ENCODE measurements around the gene PPRC1. TPM values are rescaled to one million over a fixed set of nuclear protein-coding genes. Genes with fewer than 3 reads are reported as not detected.

PPRC1 gene
- total RNA-seq, 3 donors from 2014 or later, result 155 to 161 (median 156) TPM

GRCh38 chr10:102131286-102132170, 1.3 kb upstream of the PPRC1 start:
- DNase-seq (no peak), ATAC-seq (no peak)
- H3K27me3 Mint-ChIP-seq (ENCODE audit: low read depth), result no peaks in the 10 kb centered on the region
- H3K4me3 Mint-ChIP-seq, result peak overlapping the region; percentile 94
- no peaks in the 10 kb centered on the region for H3K9me3 Mint-ChIP-seq
- peaks cover 19% of the 10 kb centered on the region for H3K36me3 Mint-ChIP-seq (ENCODE audit: insufficient read depth)
- H3K4me1 Mint-ChIP-seq (ENCODE audit: low read depth), result peaks cover 30% of the 10 kb centered on the region

DNA sequence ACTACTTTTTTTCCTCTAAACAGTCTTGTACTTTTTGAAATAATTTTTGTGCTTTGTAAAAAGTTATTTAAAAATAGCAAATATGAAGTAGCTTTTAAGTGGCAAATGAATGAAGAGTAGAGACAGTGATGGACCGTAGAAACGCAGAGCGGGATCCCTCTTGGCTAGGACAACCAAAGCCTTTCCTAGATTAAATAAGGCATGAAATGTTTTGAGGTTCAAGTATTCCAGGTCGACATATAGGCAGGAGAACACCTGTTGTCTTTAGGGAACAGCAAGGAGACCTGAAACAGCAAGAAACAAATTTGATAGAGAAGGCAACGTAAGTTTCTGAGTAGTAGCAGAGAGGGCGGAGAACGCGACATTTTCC, 662 bp upstream of the PPRC1 start:
- Mint-ChIP-seq H3K36me3 (ENCODE audit: insufficient read depth) (peaks cover 19% of the 10 kb centered on the region), H3K4me1 (ENCODE audit: low read depth) (peaks cover 35% of the 10 kb centered on the region), H3K9me3 (no peaks in the 10 kb centered on the region), H3K27me3 (ENCODE audit: low read depth) (no peaks in the 10 kb centered on the region), H3K4me3 (peak overlapping the region; percentile 94)
- ATAC-seq (no peak), DNase-seq (no peak)

- H3K4me1 Mint-ChIP-seq (ENCODE audit: low read depth), result peaks cover 39% of the 10 kb centered on the region
- H3K4me3 Mint-ChIP-seq, result peak overlapping the region; percentile 94
- peaks cover 26% of the 10 kb centered on the region for H3K36me3 Mint-ChIP-seq (ENCODE audit: insufficient read depth)
- H3K27me3 Mint-ChIP-seq (ENCODE audit: low read depth), result no peaks in the 10 kb centered on the region
- ATAC-seq (peak; percentile 33 to 41), DNase-seq (peak; percentile 69)
- no peaks in the 10 kb centered on the region for H3K9me3 Mint-ChIP-seq
Observed at GRCh38 chr10:102133373-102134195, 744 bp downstream of the PPRC1 start.

DNA sequence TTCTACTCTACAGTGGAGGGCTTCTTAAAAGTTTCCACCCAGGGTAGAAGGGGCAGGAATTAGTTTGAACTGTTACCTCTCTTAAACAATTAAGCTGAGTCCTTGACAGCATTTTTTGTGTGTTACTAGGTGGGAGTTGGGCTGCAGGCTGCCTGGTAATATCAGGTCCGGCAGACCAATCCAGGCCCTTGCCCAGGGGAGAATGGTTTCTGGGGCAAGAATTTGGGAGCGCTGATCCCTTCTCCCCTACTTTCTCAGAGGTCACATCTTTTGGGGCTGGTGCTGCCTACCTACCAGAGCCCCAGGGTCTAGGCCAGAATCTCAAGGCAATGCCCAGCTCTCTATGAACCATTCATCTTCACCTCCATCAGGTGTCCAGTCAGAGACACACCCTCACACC, 1.6 kb downstream of the PPRC1 start:
- H3K27me3 Mint-ChIP-seq (ENCODE audit: low read depth), result no peaks in the 10 kb centered on the region
- H3K4me1 Mint-ChIP-seq (ENCODE audit: low read depth), result peaks cover 39% of the 10 kb centered on the region
- peaks cover 31% of the 10 kb centered on the region for H3K36me3 Mint-ChIP-seq (ENCODE audit: insufficient read depth)
- ATAC-seq (no peak), DNase-seq (no peak)
- H3K9me3 Mint-ChIP-seq, result no peaks in the 10 kb centered on the region
- H3K4me3 Mint-ChIP-seq, result peak overlapping the region; percentile 94

DNA sequence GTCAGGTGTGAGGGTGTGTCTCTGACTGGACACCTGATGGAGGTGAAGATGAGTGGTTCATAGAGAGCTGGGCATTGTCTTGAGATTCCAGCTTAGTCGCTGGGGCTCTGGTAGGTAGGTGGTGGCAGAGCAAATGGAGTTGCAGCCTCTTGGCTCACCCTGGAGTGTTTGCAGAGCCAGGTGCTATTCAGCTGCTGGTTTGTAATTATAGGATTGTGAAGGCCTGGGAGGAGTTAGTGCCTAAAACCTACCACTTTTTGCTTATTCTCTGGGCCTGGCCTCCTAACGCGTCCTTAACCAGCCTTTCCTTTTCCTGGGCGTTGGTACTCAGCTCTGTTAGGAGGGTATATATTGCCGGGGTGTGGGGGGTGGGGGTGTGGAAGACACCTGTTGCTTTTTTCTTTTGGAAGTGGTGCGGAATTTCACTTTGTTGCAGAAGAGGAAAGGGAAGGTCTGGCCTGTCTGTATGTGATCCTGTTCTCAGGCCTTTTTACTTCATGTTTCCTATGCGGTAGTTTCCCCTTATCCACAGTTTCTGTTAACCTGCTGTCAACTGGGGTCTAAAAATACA, 3.2 kb downstream of the PPRC1 start:
- H3K4me1 Mint-ChIP-seq (ENCODE audit: low read depth), result peaks cover 39% of the 10 kb centered on the region
- ATAC-seq (no peak), DNase-seq (no peak)
- H3K9me3 Mint-ChIP-seq, result no peaks in the 10 kb centered on the region
- no peaks in the 10 kb centered on the region for H3K27me3 Mint-ChIP-seq (ENCODE audit: low read depth)
- peak overlapping the region; percentile 94 for H3K4me3 Mint-ChIP-seq
- H3K36me3 Mint-ChIP-seq (ENCODE audit: insufficient read depth), result peaks cover 42% of the 10 kb centered on the region

GRCh38 chr10:102139281-102140110, 6.7 kb downstream of the PPRC1 start:
- no peak overlapping the region for H3K4me3 Mint-ChIP-seq
- H3K4me1 Mint-ChIP-seq (ENCODE audit: low read depth), result peaks cover 27% of the 10 kb centered on the region
- no peak for DNase-seq
- peaks cover 56% of the 10 kb centered on the region for H3K36me3 Mint-ChIP-seq (ENCODE audit: insufficient read depth)
- no peaks in the 10 kb centered on the region for H3K9me3 Mint-ChIP-seq
- H3K27me3 Mint-ChIP-seq (ENCODE audit: low read depth), result no peaks in the 10 kb centered on the region
- no peak for ATAC-seq

DNA sequence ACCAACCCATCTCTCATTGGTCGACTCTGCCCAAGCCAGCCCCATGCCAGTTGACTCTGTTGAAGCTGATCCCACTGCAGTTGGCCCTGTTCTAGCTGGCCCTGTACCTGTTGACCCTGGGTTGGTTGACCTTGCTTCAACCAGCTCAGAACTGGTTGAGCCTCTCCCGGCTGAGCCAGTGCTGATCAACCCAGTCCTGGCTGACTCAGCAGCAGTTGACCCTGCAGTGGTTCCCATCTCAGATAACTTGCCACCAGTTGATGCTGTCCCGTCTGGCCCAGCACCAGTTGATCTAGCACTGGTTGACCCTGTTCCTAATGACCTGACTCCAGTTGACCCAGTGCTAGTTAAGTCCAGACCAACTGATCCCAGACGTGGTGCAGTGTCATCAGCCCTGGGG, 7.4 kb downstream of the PPRC1 start:
- Mint-ChIP-seq H3K36me3 (ENCODE audit: insufficient read depth) (peaks cover 57% of the 10 kb centered on the region), H3K9me3 (no peaks in the 10 kb centered on the region)

DNA sequence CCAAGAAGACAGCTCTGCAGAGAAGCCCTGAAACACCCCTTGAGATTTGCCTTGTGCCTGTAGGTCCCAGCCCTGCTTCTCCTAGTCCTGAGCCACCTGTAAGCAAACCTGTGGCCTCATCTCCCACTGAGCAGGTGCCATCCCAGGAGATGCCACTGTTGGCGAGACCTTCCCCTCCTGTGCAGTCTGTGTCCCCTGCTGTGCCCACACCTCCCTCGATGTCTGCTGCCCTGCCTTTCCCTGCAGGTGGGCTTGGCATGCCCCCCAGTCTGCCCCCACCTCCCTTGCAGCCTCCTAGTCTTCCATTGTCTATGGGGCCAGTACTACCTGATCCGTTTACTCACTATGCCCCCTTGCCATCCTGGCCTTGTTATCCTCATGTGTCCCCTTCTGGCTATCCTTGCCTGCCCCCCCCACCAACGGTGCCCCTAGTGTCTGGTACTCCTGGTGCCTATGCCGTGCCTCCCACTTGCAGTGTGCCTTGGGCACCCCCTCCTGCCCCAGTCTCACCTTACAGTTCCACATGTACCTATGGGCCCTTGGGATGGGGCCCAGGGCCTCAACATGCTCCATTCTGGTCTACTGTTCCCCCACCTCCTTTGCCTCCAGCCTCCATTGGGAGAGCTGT, 8.2 kb downstream of the PPRC1 start:
- ATAC-seq (peak in 1 of 2 donors; percentile 11), DNase-seq (no peak)
- H3K4me3 Mint-ChIP-seq, result no peak overlapping the region
- no peaks in the 10 kb centered on the region for H3K27me3 Mint-ChIP-seq (ENCODE audit: low read depth)
- no peaks in the 10 kb centered on the region for H3K9me3 Mint-ChIP-seq
- peaks cover 57% of the 10 kb centered on the region for H3K36me3 Mint-ChIP-seq (ENCODE audit: insufficient read depth)
- H3K4me1 Mint-ChIP-seq (ENCODE audit: low read depth), result peaks cover 12% of the 10 kb centered on the region

More for the DNA sequence above, 7.4 kb downstream of the PPRC1 start:
- H3K27me3 Mint-ChIP-seq (ENCODE audit: low read depth), result no peaks in the 10 kb centered on the region
- ATAC-seq (no peak), DNase-seq (no peak)
- peaks cover 20% of the 10 kb centered on the region for H3K4me1 Mint-ChIP-seq (ENCODE audit: low read depth)
- H3K4me3 Mint-ChIP-seq, result no peak overlapping the region

- ATAC-seq (peak in 1 of 2 donors; percentile 6), DNase-seq (no peak)
- Mint-ChIP-seq H3K9me3 (no peaks in the 10 kb centered on the region), H3K4me1 (ENCODE audit: low read depth) (peaks cover 8% of the 10 kb centered on the region), H3K27me3 (ENCODE audit: low read depth) (no peaks in the 10 kb centered on the region), H3K36me3 (ENCODE audit: insufficient read depth) (peaks cover 62% of the 10 kb centered on the region), H3K4me3 (no peak overlapping the region)
Observed at GRCh38 chr10:102141583-102142107, 8.8 kb downstream of the PPRC1 start.

GRCh38 chr10:102146971-102147428, 14.2 kb downstream of the PPRC1 start:
- DNase-seq (no peak), ATAC-seq (no peak)
- Mint-ChIP-seq H3K36me3 (ENCODE audit: insufficient read depth) (peaks cover 68% of the 10 kb centered on the region), H3K4me3 (no peak overlapping the region), H3K27me3 (ENCODE audit: low read depth) (no peaks in the 10 kb centered on the region), H3K4me1 (ENCODE audit: low read depth) (peaks cover 11% of the 10 kb centered on the region), H3K9me3 (no peaks in the 10 kb centered on the region)

DNA sequence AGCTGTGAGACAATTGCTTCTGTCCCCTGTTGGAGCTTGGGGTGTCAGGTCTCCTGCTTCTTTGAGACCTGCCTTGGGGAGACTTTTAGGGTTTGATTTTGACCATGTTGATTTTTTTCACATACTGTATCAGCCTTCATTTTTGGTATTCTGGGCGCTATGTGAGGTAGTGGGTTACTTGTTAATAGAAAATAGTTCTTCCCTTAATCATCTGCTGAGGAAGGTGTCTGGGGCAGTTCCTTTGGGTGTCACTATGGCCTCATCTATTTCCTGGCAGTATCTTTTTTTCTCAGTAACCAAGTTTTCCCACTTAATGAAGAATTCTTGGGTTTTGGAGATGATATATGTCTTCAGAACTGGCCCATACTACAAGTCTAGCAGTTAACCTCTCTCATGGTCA, 14.7 kb downstream of the PPRC1 start:
- H3K4me3 Mint-ChIP-seq, result no peak overlapping the region
- H3K4me1 Mint-ChIP-seq (ENCODE audit: low read depth), result peaks cover 11% of the 10 kb centered on the region
- DNase-seq (no peak), ATAC-seq (no peak)
- H3K27me3 Mint-ChIP-seq (ENCODE audit: low read depth), result no peaks in the 10 kb centered on the region
- peaks cover 70% of the 10 kb centered on the region for H3K36me3 Mint-ChIP-seq (ENCODE audit: insufficient read depth)
- H3K9me3 Mint-ChIP-seq, result no peaks in the 10 kb centered on the region

DNA sequence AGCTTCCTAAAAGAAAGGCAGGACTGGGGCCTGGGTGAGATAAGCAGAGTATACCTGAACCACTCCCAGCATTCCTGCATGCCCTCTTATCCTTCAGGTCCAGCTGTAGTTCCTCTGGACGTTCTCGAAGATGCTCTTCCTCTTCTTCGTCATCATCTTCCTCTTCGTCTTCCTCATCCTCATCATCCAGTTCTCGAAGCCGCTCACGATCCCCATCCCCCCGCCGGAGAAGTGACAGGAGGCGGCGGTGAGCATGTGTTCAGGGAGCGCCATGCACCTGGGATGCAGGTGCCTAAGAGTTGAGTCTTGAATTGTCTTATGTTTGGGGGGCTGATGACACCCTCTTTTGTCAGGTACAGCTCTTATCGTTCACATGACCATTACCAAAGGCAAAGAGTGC, 15.4 kb downstream of the PPRC1 start:
- DNase-seq, result no peak
- Mint-ChIP-seq H3K4me1 (ENCODE audit: low read depth) (peaks cover 17% of the 10 kb centered on the region), H3K4me3 (no peak overlapping the region), H3K27me3 (ENCODE audit: low read depth) (no peaks in the 10 kb centered on the region), H3K9me3 (no peaks in the 10 kb centered on the region), H3K36me3 (ENCODE audit: insufficient read depth) (peaks cover 72% of the 10 kb centered on the region)
- no peak for ATAC-seq
